Activated T-helper 17 cell treated with anti-CD3 and anti-CD28 coated beads, Interleukin-2, amount 50 U/mL, for 72 hours (primary cell): ENCODE measurements around the gene NTHL1. TPM values are rescaled to one million over a fixed set of nuclear protein-coding genes. Genes with fewer than 3 reads are reported as not detected.

Source experiments
- ATAC-seq: fragments of 150-1000 bp; cut with Tn5 transposase; replicated peaks from 2 replicates; pipeline ENCODE4 v1.10.0; 2021; ENCODE audit warnings: mild to moderate bottlenecking, moderate library complexity
- H3K27ac Mint-ChIP-seq: one replicate; pipeline ENCODE4 v1.8.0; 2022; ENCODE audit warnings: mixed read lengths
- H3K27me3 Mint-ChIP-seq: one replicate; pipeline ENCODE4 v1.8.0; 2022; ENCODE audit warnings: mixed read lengths
- H3K36me3 Mint-ChIP-seq: one replicate; pipeline ENCODE4 v1.8.0; 2022; ENCODE audit warnings: low read depth, mild to moderate bottlenecking, mixed read lengths
- H3K4me1 Mint-ChIP-seq: one replicate; pipeline ENCODE4 v1.8.0; 2022; ENCODE audit warnings: mixed read lengths
- H3K4me3 Mint-ChIP-seq: one replicate; pipeline ENCODE4 v1.8.0; 2022; ENCODE audit warnings: mild to moderate bottlenecking, mixed read lengths
- H3K9me3 Mint-ChIP-seq: one replicate; pipeline ENCODE4 v1.8.0; 2022; ENCODE audit warnings: mixed read lengths
- total RNA-seq, 2 donors: library from RNA; stranded (reverse); gene quantifications; one replicate each; pipeline ENCODE4 v1.2.3, GENCODE V29; 2022

NTHL1 gene
- total RNA-seq, 2 donors from 2014 or later = 13.2 to 37.6 TPM

DNA sequence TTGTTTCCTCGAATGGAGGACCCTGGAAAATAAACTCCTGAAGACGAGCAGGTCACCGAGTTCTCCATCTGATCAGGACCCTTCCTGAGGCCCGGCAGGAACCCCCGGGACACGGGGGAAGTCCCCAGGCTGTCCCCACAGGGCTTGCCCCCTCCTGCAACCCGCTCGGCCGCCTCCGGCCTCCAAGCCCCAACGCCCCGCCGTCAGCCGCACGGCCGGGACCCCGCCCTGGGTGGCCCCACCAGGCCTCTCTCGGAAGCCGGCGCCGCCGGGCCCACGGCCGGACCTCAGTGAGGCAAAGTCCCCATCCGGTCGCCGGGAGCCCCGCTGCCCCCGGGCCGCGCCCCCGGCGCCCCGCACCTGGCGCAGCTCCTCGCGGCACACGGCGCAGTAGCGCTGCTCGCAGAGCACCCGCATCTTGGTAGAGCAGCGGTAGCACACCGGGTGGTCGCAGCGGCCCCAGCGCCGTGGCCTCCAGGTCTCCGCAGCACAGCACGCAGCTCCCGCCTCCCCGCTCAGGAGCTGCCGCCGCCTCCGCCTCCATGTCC, 38.4 kb downstream of the NTHL1 start:
- peak; percentile 37 for ATAC-seq
- Mint-ChIP-seq H3K4me1 (peaks cover 20% of the 10 kb centered on the region), H3K4me3 (peak overlapping the region; percentile 91), H3K27me3 (no peaks in the 10 kb centered on the region), H3K36me3 (peaks cover 23% of the 10 kb centered on the region), H3K27ac (peak overlapping the region; percentile 93), H3K9me3 (no peaks in the 10 kb centered on the region)

DNA sequence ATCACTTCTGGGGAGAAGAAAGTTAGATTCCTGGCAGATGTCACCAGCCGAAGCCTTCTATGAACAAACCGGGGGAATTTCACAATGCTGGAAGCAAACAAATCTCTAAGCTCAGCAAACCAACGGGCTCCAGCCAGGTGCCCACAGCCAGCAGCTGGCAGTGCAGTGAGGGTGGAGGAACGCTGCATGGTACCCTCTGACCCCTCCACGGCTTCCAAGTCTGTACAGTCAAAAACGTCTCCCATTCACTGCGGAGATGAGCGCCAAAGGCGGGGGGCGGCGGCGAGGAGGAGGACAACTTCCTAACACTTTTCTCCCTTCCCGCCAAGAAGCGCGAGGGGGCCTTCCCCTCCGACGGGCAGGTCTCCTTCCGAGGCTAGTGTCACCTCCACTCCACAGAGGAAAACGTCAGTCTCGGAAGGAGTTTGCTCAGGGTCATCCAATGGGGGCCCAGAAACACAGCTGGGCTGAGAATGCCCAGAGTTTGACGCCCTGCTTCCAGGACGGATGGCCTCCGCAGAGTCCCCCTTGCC, 38.9 kb downstream of the NTHL1 start:
- peaks cover 20% of the 10 kb centered on the region for H3K4me1 Mint-ChIP-seq
- H3K36me3 Mint-ChIP-seq = peaks cover 23% of the 10 kb centered on the region
- H3K27me3 Mint-ChIP-seq = no peaks in the 10 kb centered on the region
- no peak for ATAC-seq
- H3K4me3 Mint-ChIP-seq = peak overlapping the region; percentile 91
- no peaks in the 10 kb centered on the region for H3K9me3 Mint-ChIP-seq
- peak overlapping the region; percentile 93 for H3K27ac Mint-ChIP-seq

DNA sequence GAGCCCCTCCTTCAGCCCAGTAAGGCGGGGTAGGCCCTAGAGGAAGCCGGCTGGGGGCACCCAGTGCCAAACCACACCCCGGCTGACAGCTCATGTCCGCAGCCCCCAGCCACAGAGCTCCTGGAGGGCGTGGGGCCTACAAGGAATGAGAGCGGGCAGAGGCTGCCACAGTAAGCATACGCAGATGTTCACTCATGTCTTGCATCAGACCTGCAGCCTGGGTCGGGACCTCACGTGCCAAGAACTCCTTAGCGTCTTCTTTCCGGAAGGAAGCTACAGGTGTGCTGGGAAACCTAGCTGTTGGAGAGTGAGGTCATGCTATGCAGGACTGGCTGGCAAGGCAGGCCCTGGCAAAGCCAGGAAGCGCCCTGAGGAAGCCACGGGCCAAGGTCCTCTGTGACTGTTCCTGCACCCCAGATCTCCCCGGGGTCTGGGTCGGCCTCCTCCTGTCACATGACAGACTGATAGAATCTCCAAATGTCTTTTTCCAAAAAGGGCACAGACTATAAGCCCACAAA, 39.6 kb downstream of the NTHL1 start:
- peaks cover 20% of the 10 kb centered on the region for H3K4me1 Mint-ChIP-seq
- H3K9me3 Mint-ChIP-seq = no peaks in the 10 kb centered on the region
- no peak for ATAC-seq
- no peaks in the 10 kb centered on the region for H3K27me3 Mint-ChIP-seq
- peak overlapping the region; percentile 91 for H3K4me3 Mint-ChIP-seq
- peaks cover 23% of the 10 kb centered on the region for H3K36me3 Mint-ChIP-seq
- peak overlapping the region; percentile 93 for H3K27ac Mint-ChIP-seq

DNA sequence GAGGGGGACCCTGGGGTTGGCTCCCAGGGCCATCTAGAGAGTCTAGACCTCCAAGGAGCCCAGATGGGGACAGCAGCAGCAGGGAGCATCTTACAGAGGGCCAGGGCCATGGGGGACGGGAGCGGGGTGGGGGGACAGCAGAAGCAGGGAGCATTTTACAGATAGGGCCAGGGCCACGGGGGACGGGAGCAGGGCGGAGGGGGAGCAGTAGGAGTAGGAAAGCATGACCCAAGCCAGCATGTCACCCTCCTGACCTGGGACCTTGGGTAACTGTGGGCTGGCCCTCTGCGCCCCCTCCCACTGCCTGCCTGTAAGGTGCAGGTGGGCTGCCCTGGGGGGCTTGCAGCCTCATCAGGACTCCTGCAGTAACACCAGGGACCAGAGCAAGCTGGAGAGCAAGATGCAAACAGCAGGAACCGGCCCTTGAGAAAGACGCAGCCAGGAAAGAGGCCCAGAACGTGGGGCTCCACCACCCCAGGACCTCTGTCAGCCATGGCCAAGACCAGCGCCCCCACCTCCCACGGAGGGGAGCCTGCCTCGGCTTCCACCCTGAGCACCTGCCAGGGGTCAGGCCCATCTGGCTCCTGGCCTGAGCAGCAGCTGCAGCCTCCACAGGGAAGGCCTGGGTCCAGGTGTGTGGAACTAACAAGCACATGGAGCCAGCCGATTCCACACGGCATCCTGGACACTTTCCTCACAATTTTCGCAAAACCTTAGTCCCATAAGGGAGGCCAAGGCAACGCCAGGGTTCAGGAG, 40.4 kb downstream of the NTHL1 start:
- Mint-ChIP-seq H3K4me3 (peak overlapping the region; percentile 91), H3K36me3 (peaks cover 27% of the 10 kb centered on the region), H3K9me3 (no peaks in the 10 kb centered on the region), H3K27me3 (no peaks in the 10 kb centered on the region), H3K27ac (peak overlapping the region; percentile 93), H3K4me1 (peaks cover 20% of the 10 kb centered on the region)
- no peak for ATAC-seq

DNA sequence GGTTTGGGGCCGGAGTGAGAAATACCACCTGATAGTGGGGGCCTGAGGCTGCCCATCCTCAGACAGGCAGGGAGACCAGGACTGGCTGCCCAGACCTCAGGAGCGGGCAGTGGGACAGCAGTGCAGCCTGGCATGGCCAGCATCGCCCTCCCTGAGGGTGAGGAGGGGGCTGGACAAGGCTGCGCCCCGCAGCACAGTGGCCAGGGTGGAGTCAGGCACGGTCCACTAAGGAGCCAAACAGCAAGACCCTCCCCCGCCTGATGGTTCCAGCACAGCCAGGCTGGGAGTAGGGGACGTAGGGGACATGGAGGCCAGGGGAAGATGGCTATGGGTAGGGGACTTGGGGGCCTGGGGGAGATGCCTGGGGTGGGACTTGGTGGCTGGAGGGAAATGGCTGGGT, 41.3 kb downstream of the NTHL1 start:
- no peak for ATAC-seq
- Mint-ChIP-seq H3K36me3 (peaks cover 34% of the 10 kb centered on the region), H3K9me3 (no peaks in the 10 kb centered on the region), H3K27me3 (no peaks in the 10 kb centered on the region), H3K4me1 (peaks cover 20% of the 10 kb centered on the region), H3K4me3 (peak overlapping the region; percentile 91), H3K27ac (peak overlapping the region; percentile 52)

DNA sequence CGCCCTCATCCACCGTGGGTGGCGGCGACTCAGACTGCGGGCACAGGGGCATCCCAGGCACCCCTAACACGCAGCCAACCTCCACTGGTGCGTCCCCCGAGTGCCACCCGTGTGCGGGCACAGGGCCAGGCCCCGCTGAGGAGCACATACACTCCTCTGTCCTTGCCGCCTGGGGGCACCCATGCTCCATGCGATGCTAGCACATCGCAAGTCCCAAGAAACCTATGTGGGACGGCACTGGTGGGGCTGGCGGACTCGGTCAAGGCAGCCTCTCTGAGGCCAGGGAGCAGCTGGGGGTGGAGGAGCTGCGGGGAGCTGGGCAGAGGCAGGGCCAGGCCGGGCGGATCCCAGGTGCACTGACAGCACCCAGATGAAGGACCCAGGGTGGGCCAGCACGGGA, 42.0 kb downstream of the NTHL1 start:
- no peak for ATAC-seq
- no peaks in the 10 kb centered on the region for H3K27me3 Mint-ChIP-seq
- no peaks in the 10 kb centered on the region for H3K9me3 Mint-ChIP-seq
- H3K27ac Mint-ChIP-seq = peak overlapping the region; percentile 52
- peaks cover 41% of the 10 kb centered on the region for H3K36me3 Mint-ChIP-seq
- peaks cover 20% of the 10 kb centered on the region for H3K4me1 Mint-ChIP-seq
- H3K4me3 Mint-ChIP-seq = no peak overlapping the region

DNA sequence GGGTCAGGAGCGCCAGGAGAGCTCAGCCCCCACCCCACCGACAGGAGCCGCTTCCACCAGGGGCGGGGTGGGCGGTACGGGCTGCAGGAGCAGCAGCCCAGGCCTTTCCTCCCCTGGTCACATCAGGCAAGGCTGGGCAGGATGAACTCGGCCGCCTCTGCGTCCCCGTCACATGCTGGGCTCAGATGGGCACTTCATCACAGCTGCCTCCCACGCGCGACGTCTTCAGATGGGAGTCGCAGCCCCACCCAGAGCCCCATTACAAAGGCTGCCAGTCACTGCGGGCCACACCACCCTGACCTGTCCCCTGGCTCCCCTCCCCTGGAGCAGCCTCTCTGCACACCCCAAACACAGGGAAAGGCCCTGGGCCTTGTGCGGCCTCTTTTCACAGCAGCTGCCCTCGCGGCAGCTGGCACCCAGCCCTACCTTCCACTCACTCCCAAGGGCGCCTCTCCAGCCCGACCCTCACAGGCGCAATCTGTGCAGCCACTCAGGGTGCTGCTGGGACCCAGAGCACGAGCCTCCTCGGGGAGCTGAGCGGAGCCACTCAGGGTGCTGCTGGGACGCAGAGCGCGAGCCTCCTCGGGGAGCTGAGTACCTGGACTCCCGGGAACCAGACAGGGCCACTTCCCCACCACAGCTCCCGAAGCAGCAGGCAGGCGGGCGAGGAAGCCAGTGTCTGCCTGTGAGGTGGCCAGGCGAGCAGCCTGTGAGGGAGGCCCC, 42.7 kb downstream of the NTHL1 start:
- peaks cover 20% of the 10 kb centered on the region for H3K4me1 Mint-ChIP-seq
- no peak for ATAC-seq
- H3K4me3 Mint-ChIP-seq = no peak overlapping the region
- no peaks in the 10 kb centered on the region for H3K27me3 Mint-ChIP-seq
- H3K9me3 Mint-ChIP-seq = no peaks in the 10 kb centered on the region
- H3K36me3 Mint-ChIP-seq = peaks cover 45% of the 10 kb centered on the region
- H3K27ac Mint-ChIP-seq = no peak overlapping the region

DNA sequence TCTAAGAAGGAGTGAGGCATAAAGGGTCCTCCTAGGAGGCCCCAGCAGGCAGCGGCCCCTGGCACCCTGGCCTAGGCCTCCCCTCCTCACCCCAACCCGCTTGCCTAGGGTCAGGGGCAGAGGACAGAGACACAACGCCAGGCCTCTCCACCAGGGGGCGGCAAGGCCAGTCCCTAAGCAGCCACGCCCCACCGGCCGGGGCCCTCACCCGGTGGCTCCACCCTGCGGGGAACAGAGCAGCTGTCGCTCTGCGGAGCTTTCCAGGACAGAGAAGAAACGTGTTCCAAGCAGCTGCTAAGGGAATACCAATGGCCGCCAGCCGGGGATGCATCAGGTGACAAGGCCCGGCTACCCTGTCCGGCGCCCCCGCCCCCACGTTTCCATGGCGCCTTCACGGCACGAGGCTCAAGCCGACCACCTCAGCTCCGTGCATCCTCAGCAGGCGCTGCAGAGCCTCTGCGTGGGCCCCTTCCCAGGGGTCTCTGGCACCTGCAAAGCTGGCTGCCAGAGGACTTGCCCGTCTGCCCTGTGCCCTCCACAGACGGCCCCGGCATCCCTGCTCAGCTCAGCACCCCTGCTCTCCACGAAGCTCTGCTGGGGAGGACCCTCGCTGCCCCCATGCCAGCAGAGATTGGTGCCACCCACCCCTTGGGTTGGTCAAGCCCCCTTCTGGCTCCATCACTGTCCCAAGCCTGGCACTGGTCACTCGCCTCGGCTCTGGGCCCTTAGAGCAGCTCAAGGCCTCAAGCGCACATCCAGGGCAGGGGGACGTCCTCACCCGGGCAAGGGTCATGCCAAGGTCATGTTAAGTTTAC, 43.6 kb downstream of the NTHL1 start:
- Mint-ChIP-seq H3K27me3 (no peaks in the 10 kb centered on the region), H3K4me3 (no peak overlapping the region), H3K9me3 (no peaks in the 10 kb centered on the region), H3K27ac (no peak overlapping the region), H3K36me3 (peaks cover 45% of the 10 kb centered on the region), H3K4me1 (peaks cover 20% of the 10 kb centered on the region)
- ATAC-seq = peak; percentile 95

DNA sequence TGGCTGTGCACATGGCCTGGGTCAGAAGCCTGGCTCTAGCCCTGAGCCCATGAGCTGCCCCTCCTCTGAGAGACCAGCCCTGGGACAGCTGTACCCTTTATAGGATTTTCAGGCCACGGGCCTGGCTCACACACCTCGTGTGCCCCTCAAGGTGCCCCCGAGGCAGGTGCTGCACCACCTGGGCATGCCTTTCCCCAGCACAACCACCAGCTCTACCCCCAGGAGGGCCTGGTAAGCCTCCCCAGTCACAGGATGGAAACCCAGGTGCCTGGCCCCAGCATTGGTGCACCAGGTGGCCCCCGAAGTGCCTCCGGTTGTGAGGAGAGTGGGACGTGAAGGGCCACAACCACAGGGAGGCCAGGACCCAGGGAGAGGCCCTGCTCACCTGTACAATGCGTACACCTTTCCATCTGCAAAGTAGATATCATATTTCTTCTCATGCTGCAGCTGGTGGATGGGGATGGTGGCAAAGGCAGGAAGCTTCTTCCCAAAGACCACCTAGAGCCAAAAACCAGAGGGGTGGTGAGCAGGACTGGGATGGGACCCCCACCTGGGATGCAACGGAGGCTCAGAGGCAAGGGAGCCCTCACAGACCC, 44.3 kb downstream of the NTHL1 start:
- Mint-ChIP-seq H3K27ac (no peak overlapping the region), H3K4me3 (no peak overlapping the region), H3K36me3 (peaks cover 46% of the 10 kb centered on the region), H3K9me3 (no peaks in the 10 kb centered on the region), H3K4me1 (peaks cover 16% of the 10 kb centered on the region), H3K27me3 (no peaks in the 10 kb centered on the region)
- no peak for ATAC-seq

DNA sequence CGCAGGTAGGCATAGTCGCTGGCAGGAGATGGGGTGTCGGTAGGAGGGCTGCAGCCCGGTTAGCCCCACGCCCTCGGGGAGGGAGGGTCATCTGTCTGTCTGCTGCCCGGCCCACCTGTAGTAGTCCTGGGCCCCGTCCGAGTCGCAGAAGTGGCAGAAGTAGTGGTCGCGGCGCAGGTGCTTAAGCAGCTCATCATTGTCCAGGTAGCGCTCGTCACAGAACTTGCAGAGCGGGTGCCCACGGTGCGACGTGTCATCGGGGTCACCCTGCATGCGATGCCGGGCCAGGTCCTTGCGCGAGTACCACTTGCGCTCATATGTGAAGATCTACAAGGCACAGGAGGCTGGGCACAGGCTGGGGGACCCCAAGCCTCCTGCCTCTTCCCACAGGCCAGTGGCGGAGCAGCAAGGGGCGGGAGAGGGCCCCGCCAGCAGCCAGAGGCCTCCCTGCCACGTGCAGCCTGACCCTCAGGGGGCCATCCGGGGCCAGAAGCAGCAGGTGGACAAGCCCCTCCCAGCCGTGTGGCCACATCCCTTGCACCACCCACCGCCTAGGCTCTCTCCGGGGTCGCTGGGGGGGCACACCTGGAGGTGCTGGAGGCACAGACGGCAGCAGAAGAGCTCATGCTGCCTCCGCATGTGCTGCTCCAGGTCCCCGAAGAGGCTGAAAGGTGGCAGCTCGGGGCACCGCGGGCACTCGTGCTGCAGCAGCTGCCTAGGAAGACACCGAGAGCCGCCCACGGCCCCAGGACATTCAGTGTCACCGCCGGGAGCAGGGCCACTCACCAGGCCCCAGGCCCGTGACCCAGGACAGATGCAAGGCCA, 45.0 kb downstream of the NTHL1 start:
- H3K9me3 Mint-ChIP-seq = no peaks in the 10 kb centered on the region

DNA sequence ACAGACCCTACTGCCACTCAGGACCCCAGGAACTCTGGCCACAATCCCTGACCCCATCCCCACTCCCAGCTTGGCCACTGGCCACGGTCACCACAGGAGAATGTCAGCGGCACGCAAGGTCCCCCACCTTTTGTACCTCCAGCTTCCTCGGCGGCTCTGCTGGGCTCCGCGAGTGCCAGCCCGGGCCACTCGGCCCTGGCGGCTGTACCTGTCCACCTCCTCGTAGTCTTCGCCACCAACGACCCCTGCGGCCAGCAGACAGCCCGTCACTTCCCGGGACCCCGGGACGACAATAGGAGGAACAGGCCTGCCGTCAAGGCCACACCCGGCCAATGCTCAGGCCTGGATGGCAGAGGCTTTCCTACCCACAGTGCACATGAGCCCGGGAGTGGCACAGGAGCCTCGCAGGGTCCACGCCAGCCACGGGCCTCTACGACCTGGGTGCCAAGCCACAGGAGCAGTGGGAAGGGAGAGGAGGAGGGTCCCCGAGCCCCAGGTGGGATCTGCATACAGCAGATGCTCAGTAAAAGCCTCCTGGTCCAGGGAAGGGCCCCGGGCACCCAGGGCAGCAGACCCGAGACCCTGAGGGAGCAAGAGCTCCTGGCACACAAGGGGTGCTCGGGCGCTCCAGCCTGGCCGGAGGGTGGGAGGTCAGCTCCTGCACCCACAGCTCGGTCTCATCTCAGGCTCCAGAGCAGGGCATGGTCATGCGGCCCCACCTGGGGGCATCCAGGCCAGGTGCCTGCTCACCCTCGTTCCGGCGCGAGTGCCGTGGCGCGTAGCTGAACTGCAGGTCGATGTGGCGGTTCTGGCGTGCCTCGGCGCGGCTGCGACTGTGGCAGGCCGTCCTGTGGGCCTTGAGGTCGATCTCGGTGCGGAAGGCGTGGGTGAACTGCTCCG, 45.9 kb downstream of the NTHL1 start:
- Mint-ChIP-seq H3K27me3 (no peaks in the 10 kb centered on the region), H3K4me3 (no peak overlapping the region), H3K9me3 (no peaks in the 10 kb centered on the region), H3K27ac (no peak overlapping the region), H3K4me1 (peaks cover 6% of the 10 kb centered on the region), H3K36me3 (peaks cover 45% of the 10 kb centered on the region)
- no peak for ATAC-seq

More for the DNA sequence above, 45.0 kb downstream of the NTHL1 start:
- H3K27ac Mint-ChIP-seq = no peak overlapping the region
- H3K4me1 Mint-ChIP-seq = peaks cover 10% of the 10 kb centered on the region
- no peak overlapping the region for H3K4me3 Mint-ChIP-seq
- no peak for ATAC-seq
- no peaks in the 10 kb centered on the region for H3K27me3 Mint-ChIP-seq
- peaks cover 46% of the 10 kb centered on the region for H3K36me3 Mint-ChIP-seq

DNA sequence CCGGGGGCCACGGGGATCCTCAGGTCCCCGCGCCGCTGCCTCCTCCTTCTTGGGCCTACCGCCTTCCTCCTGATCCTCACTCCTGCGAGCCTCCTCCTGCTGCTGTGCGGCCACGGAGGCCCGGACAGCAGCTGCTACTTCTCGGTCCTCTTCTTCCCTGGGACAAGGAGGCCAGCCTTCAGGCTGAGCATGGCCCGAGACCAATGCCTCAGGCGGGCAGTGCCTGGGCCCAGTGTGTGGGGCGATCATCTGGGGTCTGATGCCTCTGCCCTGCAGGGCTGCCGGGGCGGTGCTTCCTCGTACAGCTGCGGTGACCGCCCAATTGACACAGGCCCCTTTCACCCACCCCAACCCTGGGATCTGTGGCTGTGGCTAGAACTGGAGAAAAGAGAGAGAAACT, 46.6 kb downstream of the NTHL1 start:
- Mint-ChIP-seq H3K4me1 (peaks cover 2% of the 10 kb centered on the region), H3K27me3 (no peaks in the 10 kb centered on the region), H3K27ac (no peak overlapping the region), H3K9me3 (no peaks in the 10 kb centered on the region), H3K4me3 (no peak overlapping the region), H3K36me3 (peaks cover 42% of the 10 kb centered on the region)
- ATAC-seq = no peak
